DND-41 (cell line): ENCODE measurements around the gene AMPD1.

Source experiments
- EZH2 ChIP-seq: IDR thresholded peaks from 3 replicates; pipeline ENCODE4 v1.6.1; 2012; ENCODE audit warnings: borderline replicate concordance, low read depth, mild to moderate bottlenecking, moderate library complexity, low read length, inconsistent platforms; ENCODE audit not compliant: severe bottlenecking
- TF ChIP-seq, protein P1 (sequence below): IDR thresholded peaks from 2 replicates; pipeline ENCODE4 v1.5.1; 2012; ENCODE audit warnings: borderline replicate concordance, low read length, moderate library complexity, mild to moderate bottlenecking; ENCODE audit not compliant: poor library complexity, severe bottlenecking; ENCODE audit errors: extremely low read depth

GRCh38 chr1:114723457-114723856, 28.1 kb upstream of the AMPD1 start:
- TF ChIP-seq, protein P1, sequence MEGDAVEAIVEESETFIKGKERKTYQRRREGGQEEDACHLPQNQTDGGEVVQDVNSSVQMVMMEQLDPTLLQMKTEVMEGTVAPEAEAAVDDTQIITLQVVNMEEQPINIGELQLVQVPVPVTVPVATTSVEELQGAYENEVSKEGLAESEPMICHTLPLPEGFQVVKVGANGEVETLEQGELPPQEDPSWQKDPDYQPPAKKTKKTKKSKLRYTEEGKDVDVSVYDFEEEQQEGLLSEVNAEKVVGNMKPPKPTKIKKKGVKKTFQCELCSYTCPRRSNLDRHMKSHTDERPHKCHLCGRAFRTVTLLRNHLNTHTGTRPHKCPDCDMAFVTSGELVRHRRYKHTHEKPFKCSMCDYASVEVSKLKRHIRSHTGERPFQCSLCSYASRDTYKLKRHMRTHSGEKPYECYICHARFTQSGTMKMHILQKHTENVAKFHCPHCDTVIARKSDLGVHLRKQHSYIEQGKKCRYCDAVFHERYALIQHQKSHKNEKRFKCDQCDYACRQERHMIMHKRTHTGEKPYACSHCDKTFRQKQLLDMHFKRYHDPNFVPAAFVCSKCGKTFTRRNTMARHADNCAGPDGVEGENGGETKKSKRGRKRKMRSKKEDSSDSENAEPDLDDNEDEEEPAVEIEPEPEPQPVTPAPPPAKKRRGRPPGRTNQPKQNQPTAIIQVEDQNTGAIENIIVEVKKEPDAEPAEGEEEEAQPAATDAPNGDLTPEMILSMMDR: no peak
- TF ChIP-seq EZH2: no peak
